Neural cell (in vitro differentiated cells): ENCODE data around the gene BCL2L11. TPM values are rescaled to one million over a fixed set of nuclear protein-coding genes. Genes with fewer than 3 reads are reported as not detected.
A peak's percentile ranks its signal among the peaks of the same experiment; 100 is the strongest.

Source experiments
- H2AFZ ChIP-seq: fragments of 200-600, 300-800 bp; sonication (generic), shearing (Covaris generic); 2 replicates; pipeline ENCODE4 v1.6.0; 2014; ENCODE audit warnings: low read depth, mild to moderate bottlenecking, antibody characterized with exemption, low read length, moderate library complexity
- H3F3A ChIP-seq: fragments of 200-600 bp; shearing (Covaris generic); 2 replicates; pipeline ENCODE4 v1.6.1; 2016; ENCODE audit warnings: mild to moderate bottlenecking, moderate library complexity, mixed read lengths, antibody characterized with exemption, low read length; ENCODE audit not compliant: insufficient read depth, poor library complexity, severe bottlenecking
- H3K27ac ChIP-seq: fragments of 200-600, 300-800 bp; sonication (generic), shearing (Covaris generic); 2 replicates; pipeline ENCODE4 v1.5.1; 2014; ENCODE audit warnings: mild to moderate bottlenecking, low read length, moderate library complexity
- H3K27me3 ChIP-seq: fragments of 300-800, 200-600 bp; sonication (generic), shearing (Covaris generic); 2 replicates; pipeline ENCODE4 v1.6.0; 2014; ENCODE audit warnings: mild to moderate bottlenecking, low read depth, low read length, moderate library complexity; ENCODE audit not compliant: insufficient read depth
- H3K36me3 ChIP-seq: fragments of 300-800, 200-600 bp; sonication (generic), shearing (Covaris generic); 2 replicates; pipeline ENCODE4 v1.5.1; 2014; ENCODE audit warnings: mild to moderate bottlenecking, antibody characterized with exemption, low read length, moderate library complexity; ENCODE audit not compliant: insufficient read depth
- H3K4me2 ChIP-seq: fragments of 300-800, 200-600 bp; sonication (generic), shearing (Covaris generic); 2 replicates; pipeline ENCODE4 v1.6.0; 2014; ENCODE audit warnings: mild to moderate bottlenecking, low read length
- H3K4me3 ChIP-seq: fragments of 300-800, 200-600 bp; sonication (generic), shearing (Covaris generic); 2 replicates; pipeline ENCODE4 v1.5.1; 2014; ENCODE audit warnings: mild to moderate bottlenecking, low read length, moderate library complexity
- H3K79me2 ChIP-seq: fragments of 200-600 bp; shearing (Covaris generic); replicated peaks from 2 replicates; pipeline ENCODE4 v1.6.0; 2014; ENCODE audit warnings: mild to moderate bottlenecking, low read length, moderate library complexity; ENCODE audit not compliant: insufficient read depth
- H3K9ac ChIP-seq: fragments of 300-800, 200-600 bp; sonication (generic), shearing (Covaris generic); 2 replicates; pipeline ENCODE4 v1.6.1; 2016; ENCODE audit warnings: mild to moderate bottlenecking, low read length, mixed read lengths
- H3K9me2 ChIP-seq: fragments of 200-600 bp; shearing (Covaris generic); 2 replicates; pipeline ENCODE4 v1.6.1; 2016; ENCODE audit warnings: mild to moderate bottlenecking, low read length, mixed read lengths; ENCODE audit not compliant: insufficient read depth
- H3K9me3 ChIP-seq: fragments of 200-600, 300-800 bp; sonication (generic), shearing (Covaris generic); 2 replicates; pipeline ENCODE4 v1.6.1; 2016; ENCODE audit warnings: mild to moderate bottlenecking, mixed run types, low read length, moderate library complexity, mixed read lengths
- H4K20me1 ChIP-seq: fragments of 200-600 bp; shearing (Covaris generic); 2 replicates; pipeline ENCODE4 v1.6.1; 2016; ENCODE audit warnings: mild to moderate bottlenecking, mixed run types; ENCODE audit not compliant: insufficient read depth
- EP300 ChIP-seq: fragments of 450-650 bp; conservative IDR thresholded peaks from 2 replicates; pipeline ENCODE4 v1.6.1; 2014; ENCODE audit warnings: antibody characterized with exemption, mild to moderate bottlenecking, moderate library complexity; ENCODE audit not compliant: poor library complexity, severe bottlenecking
- EZH2 ChIP-seq: fragments of 200-600, 300-800 bp; shearing (Covaris generic), sonication (generic); IDR thresholded peaks from 2 replicates; pipeline ENCODE4 v1.6.1; 2014; ENCODE audit warnings: antibody characterized with exemption, low read length, borderline replicate concordance, mild to moderate bottlenecking; ENCODE audit not compliant: insufficient read depth, poor library complexity, severe bottlenecking
- MXI1 ChIP-seq: fragments of 450-650 bp; conservative IDR thresholded peaks from 2 replicates; pipeline ENCODE4 v1.6.1; 2014; ENCODE audit warnings: antibody characterized with exemption, mild to moderate bottlenecking; ENCODE audit not compliant: poor library complexity, severe bottlenecking
- POLR2AphosphoS5 ChIP-seq: IDR thresholded peaks from 2 replicates; pipeline ENCODE4 v1.6.1; 2012
- RAD21 ChIP-seq: fragments of 450-650 bp; conservative IDR thresholded peaks from 2 replicates; pipeline ENCODE4 v1.6.1; 2014; ENCODE audit warnings: antibody characterized with exemption, mild to moderate bottlenecking, moderate library complexity
- SMC3 ChIP-seq: fragments of 450-650 bp; conservative IDR thresholded peaks from 2 replicates; pipeline ENCODE4 v1.6.1; 2014; ENCODE audit warnings: antibody characterized with exemption, mild to moderate bottlenecking, moderate library complexity; ENCODE audit not compliant: poor library complexity
- TAF1 ChIP-seq: IDR thresholded peaks from 2 replicates; pipeline ENCODE4 v1.6.1; 2012; ENCODE audit warnings: low read depth
- polyA plus RNA-seq: library from polyadenylated mRNA; depleted of rRNA; stranded (reverse); fragments of >200 nt; gene quantifications from 2 replicates; pipeline ENCODE4 v1.2.3, GENCODE V29; 2014
- TF ChIP-seq, protein P1 (sequence below): IDR thresholded peaks from 2 replicates; pipeline ENCODE4 v1.6.1; 2012; ENCODE audit warnings: borderline replicate concordance
- TF ChIP-seq, protein P2 (sequence below): fragments of 450-650 bp; IDR thresholded peaks from 2 replicates; pipeline ENCODE4 v1.5.1; 2014; ENCODE audit warnings: antibody characterized with exemption, mild to moderate bottlenecking, moderate library complexity; ENCODE audit not compliant: poor library complexity, severe bottlenecking

The BCL2L11 gene
- polyA plus RNA-seq, 1 donor from 2014 or later, result 2.6 TPM

DNA sequence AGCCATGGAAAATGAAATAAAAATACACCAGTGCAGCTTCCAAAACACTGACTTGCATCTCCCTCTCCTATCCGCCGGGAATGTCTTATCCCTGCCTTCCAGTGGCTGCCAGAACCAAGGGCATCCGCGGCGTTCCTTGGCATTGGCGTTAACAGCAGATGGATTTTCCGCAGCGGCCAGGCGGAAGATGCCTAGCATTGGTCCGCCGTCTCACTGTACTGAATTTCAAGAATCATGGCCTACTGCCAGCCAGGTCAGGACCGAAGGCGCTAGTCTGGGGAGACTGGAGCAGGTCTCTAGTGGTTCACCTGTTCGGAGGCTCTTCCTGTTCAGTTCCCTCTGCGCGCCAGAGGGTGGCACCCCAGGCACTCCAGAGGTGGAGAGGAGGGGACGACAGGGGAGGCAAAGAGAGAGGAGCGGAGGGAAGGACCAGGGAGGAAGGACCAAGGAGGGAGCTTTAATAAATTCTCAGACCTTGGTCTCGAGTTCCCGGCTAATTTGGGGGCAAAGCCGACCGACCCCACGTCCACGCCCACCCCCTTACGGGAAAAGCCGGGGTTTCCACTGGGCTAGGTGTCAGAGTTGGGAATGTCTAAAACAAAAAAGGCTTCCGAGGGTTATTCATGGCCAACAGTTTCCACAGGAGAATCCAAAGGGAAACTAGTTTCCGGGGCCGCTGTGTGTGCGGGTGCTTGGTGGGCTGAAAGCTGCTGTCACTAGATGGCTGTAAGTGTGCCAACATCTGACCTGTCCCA, 3.7 kb upstream of the BCL2L11 start:
- Histone ChIP-seq H3K27me3 (peaks cover 56% of the 10 kb centered on the region), H3K9me2 (no peaks in the 10 kb centered on the region), H3K79me2 (no peaks in the 10 kb centered on the region), H3K9ac (peak overlapping the region; percentile 9), H2AFZ (no peak overlapping the region), H3K36me3 (no peaks in the 10 kb centered on the region), H3F3A (no peaks in the 10 kb centered on the region), H3K27ac (no peak overlapping the region), H3K4me2 (no peak overlapping the region), H4K20me1 (no peaks in the 10 kb centered on the region), H3K9me3 (no peaks in the 10 kb centered on the region), H3K4me3 (peak overlapping the region; percentile 63)
- TF ChIP-seq, protein P1, sequence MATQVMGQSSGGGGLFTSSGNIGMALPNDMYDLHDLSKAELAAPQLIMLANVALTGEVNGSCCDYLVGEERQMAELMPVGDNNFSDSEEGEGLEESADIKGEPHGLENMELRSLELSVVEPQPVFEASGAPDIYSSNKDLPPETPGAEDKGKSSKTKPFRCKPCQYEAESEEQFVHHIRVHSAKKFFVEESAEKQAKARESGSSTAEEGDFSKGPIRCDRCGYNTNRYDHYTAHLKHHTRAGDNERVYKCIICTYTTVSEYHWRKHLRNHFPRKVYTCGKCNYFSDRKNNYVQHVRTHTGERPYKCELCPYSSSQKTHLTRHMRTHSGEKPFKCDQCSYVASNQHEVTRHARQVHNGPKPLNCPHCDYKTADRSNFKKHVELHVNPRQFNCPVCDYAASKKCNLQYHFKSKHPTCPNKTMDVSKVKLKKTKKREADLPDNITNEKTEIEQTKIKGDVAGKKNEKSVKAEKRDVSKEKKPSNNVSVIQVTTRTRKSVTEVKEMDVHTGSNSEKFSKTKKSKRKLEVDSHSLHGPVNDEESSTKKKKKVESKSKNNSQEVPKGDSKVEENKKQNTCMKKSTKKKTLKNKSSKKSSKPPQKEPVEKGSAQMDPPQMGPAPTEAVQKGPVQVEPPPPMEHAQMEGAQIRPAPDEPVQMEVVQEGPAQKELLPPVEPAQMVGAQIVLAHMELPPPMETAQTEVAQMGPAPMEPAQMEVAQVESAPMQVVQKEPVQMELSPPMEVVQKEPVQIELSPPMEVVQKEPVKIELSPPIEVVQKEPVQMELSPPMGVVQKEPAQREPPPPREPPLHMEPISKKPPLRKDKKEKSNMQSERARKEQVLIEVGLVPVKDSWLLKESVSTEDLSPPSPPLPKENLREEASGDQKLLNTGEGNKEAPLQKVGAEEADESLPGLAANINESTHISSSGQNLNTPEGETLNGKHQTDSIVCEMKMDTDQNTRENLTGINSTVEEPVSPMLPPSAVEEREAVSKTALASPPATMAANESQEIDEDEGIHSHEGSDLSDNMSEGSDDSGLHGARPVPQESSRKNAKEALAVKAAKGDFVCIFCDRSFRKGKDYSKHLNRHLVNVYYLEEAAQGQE, result no peak
- TF ChIP-seq, protein P2, sequence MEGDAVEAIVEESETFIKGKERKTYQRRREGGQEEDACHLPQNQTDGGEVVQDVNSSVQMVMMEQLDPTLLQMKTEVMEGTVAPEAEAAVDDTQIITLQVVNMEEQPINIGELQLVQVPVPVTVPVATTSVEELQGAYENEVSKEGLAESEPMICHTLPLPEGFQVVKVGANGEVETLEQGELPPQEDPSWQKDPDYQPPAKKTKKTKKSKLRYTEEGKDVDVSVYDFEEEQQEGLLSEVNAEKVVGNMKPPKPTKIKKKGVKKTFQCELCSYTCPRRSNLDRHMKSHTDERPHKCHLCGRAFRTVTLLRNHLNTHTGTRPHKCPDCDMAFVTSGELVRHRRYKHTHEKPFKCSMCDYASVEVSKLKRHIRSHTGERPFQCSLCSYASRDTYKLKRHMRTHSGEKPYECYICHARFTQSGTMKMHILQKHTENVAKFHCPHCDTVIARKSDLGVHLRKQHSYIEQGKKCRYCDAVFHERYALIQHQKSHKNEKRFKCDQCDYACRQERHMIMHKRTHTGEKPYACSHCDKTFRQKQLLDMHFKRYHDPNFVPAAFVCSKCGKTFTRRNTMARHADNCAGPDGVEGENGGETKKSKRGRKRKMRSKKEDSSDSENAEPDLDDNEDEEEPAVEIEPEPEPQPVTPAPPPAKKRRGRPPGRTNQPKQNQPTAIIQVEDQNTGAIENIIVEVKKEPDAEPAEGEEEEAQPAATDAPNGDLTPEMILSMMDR, result peak; percentile 89
- TF ChIP-seq SMC3 (peak; percentile 94), EP300 (no peak), EZH2 (no peak), RAD21 (peak; percentile 89), TAF1 (no peak), MXI1 (no peak), POLR2AphosphoS5 (no peak)

DNA sequence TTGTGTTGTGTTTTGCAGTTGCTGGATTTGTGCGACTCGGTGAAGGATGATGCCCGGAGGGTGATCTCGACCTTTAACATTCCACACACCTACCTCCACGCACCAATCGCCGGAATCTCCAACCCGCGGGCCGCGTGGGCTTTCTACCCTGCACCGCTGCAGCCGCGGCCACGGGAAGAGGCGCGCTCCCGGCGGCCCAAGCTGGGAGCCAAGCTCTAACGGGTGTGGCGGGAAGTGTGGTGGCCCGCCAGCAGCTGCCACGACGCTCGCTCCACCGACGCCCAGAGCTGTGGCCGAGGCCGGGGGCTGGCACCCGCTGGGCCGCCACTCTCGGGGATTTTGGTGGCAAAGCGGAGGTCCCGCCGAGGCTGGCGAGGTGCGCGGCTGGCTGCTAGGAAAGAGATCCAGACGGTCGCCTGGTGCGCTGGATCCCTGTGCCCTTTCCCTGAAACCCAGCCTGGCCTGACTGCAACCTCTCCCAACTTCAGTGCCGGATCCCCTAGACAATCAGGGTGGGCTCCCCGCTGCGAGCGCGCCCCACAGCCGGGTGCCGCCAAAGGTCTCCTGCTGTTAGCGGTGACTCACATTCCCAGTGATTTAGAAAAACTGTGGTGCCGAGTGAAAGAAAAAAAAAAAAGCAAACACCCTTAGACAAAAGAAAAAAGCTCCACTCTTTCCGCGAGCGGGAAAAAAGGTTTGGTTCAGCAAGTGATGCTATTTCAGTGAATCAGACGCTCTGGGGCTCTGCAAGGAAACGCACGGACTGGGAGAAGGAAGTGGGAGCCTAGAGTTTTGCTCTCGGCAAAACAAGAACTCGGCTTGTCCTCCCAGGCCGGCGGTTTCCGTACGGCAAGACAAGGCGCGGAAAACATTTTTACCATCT, 2.9 kb upstream of the BCL2L11 start:
- TF ChIP-seq MXI1, result no peak
- peak; percentile 61 for TF ChIP-seq EZH2
- H3K27me3 ChIP-seq, result peaks cover 58% of the 10 kb centered on the region

More for the DNA sequence above, 2.9 kb upstream of the BCL2L11 start:
- Histone ChIP-seq H3K4me3 (peak overlapping the region; percentile 63), H4K20me1 (no peaks in the 10 kb centered on the region), H3K9me3 (no peaks in the 10 kb centered on the region), H3K9me2 (no peaks in the 10 kb centered on the region), H3K36me3 (no peaks in the 10 kb centered on the region), H3K9ac (peak overlapping the region; percentile 9), H2AFZ (no peak overlapping the region), H3K79me2 (no peaks in the 10 kb centered on the region), H3K27ac (no peak overlapping the region), H3F3A (no peaks in the 10 kb centered on the region), H3K4me2 (no peak overlapping the region)
